ENCODE measurements around the gene CPNE1.

CPNE1 gene

GRCh38 chr20:35661053-35661452, 3.6 kb downstream of the CPNE1 start:
- DNase-seq (ENCODE audit: low read depth in 2 of 2), result peak in 1 of 2 donors; percentile 23
- no peak overlapping the region for H3K4me3 ChIP-seq (replicated peaks in 1 of 2; ENCODE audit: low read depth in 2 of 2, low read length in 2 of 2)
- TF ChIP-seq CTCF (IDR thresholded peaks at IDR 0.05; ENCODE audit: low read depth, low read length), result no peak

GRCh38 chr20:35660122-35660937, 4.4 kb downstream of the CPNE1 start:
- TF ChIP-seq CTCF (IDR thresholded peaks at IDR 0.05; ENCODE audit: low read depth, low read length), result no peak
- DNase-seq (ENCODE audit: low read depth in 2 of 2), result no peak
- H3K4me3 ChIP-seq (replicated peaks in 1 of 2; ENCODE audit: low read depth in 2 of 2, low read length in 2 of 2), result no peak overlapping the region

GRCh38 chr20:35657271-35657670, 7.4 kb downstream of the CPNE1 start:
- no peak overlapping the region for H3K4me3 ChIP-seq (replicated peaks in 1 of 2; ENCODE audit: low read depth in 2 of 2, low read length in 2 of 2)
- no peak for TF ChIP-seq CTCF (IDR thresholded peaks at IDR 0.05; ENCODE audit: low read depth, low read length)
- DNase-seq (ENCODE audit: low read depth in 2 of 2), result no peak

- TF ChIP-seq CTCF (IDR thresholded peaks at IDR 0.05; ENCODE audit: low read depth, low read length), result no peak
- no peak for DNase-seq (ENCODE audit: low read depth in 2 of 2)
- no peak overlapping the region for H3K4me3 ChIP-seq (replicated peaks in 1 of 2; ENCODE audit: low read depth in 2 of 2, low read length in 2 of 2)
Observed at GRCh38 chr20:35654415-35654814, 10.3 kb downstream of the CPNE1 start.

GRCh38 chr20:35653893-35654292, 10.8 kb downstream of the CPNE1 start:
- no peak overlapping the region for H3K4me3 ChIP-seq (replicated peaks in 1 of 2; ENCODE audit: low read depth in 2 of 2, low read length in 2 of 2)
- DNase-seq (ENCODE audit: low read depth in 2 of 2), result no peak
- TF ChIP-seq CTCF (IDR thresholded peaks at IDR 0.05; ENCODE audit: low read depth, low read length), result no peak

GRCh38 chr20:35653430-35653734, 11.3 kb downstream of the CPNE1 start:
- H3K4me3 ChIP-seq (replicated peaks in 1 of 2; ENCODE audit: low read depth in 2 of 2, low read length in 2 of 2), result no peak overlapping the region
- TF ChIP-seq CTCF (IDR thresholded peaks at IDR 0.05; ENCODE audit: low read depth, low read length), result no peak
- DNase-seq (ENCODE audit: low read depth in 2 of 2), result no peak
